K562 (cell line): ENCODE results near the gene KDM2B. TPM values are rescaled to one million over a fixed set of nuclear protein-coding genes. Genes with fewer than 3 reads are reported as not detected.
A peak's percentile ranks its signal among the peaks of the same experiment; 100 is the strongest.

ENCODE experiments used
- ARID1B ChIP-seq: fragments of 450-650 bp; IDR thresholded peaks from 2 replicates; pipeline ENCODE4 v1.6.1; 2016; ENCODE audit warnings: antibody characterized with exemption, mild to moderate bottlenecking, inconsistent platforms
- CHCHD3 ChIP-seq: fragments of 250-450 bp; sonication (Bioruptor Pico); IDR thresholded peaks from 2 replicates; pipeline ENCODE4 v2.1.2; 2022; ENCODE audit warnings: mild to moderate bottlenecking
- DACH1 ChIP-seq: fragments of 450-650 bp; IDR thresholded peaks from 2 replicates; pipeline ENCODE4 v1.6.1; 2018; ENCODE audit not compliant: partially characterized antibody
- E2F5 ChIP-seq: sonication (generic); formaldehyde crosslinking; IDR thresholded peaks from 2 replicates; pipeline ENCODE4 v1.8.0; 2022; ENCODE audit warnings: mild to moderate bottlenecking, missing genetic modification reagents
- ELK1 ChIP-seq: sonication (generic); formaldehyde crosslinking; IDR thresholded peaks from 2 replicates; pipeline ENCODE4 v1.8.1; 2022; ENCODE audit warnings: missing genetic modification reagents
- HDAC1 ChIP-seq, 2 experiments: fragments of 450-650 bp; IDR thresholded peaks; 2 replicates each; pipeline ENCODE4 v1.6.1; 2016 to 2017; ENCODE audit warnings: inconsistent platforms in 1 of 2, mild to moderate bottlenecking in 1 of 2, moderate library complexity in 1 of 2
- HMG20A ChIP-seq: fragments of 450-650 bp; formaldehyde crosslinking; conservative IDR thresholded peaks from 2 replicates; pipeline ENCODE4 v1.4.0; 2020; ENCODE audit warnings: mild to moderate bottlenecking, mixed read lengths
- MCM3 ChIP-seq: fragments of 450-650 bp; IDR thresholded peaks from 2 replicates; pipeline ENCODE4 v1.6.1; 2016
- MLX ChIP-seq, 2 experiments: fragments of 450-650 bp in 1 of 2; sonication (generic) in 1 of 2; formaldehyde crosslinking; conservative IDR thresholded peaks; 2 replicates each; pipeline versions ENCODE4 v1.4.0 to v1.8.1; 2020 to 2022; ENCODE audit warnings: mild to moderate bottlenecking in 1 of 2, missing genetic modification reagents in 1 of 2
- MTA2 ChIP-seq: fragments of 450-650 bp; IDR thresholded peaks from 2 replicates; pipeline ENCODE4 v1.6.1; 2016; ENCODE audit warnings: low read depth
- NCOA4 ChIP-seq: fragments of 450-650 bp; IDR thresholded peaks from 2 replicates; pipeline ENCODE4 v1.6.1; 2018; ENCODE audit warnings: mild to moderate bottlenecking; ENCODE audit not compliant: partially characterized antibody
- POLR2A ChIP-seq: fragments of 450-650 bp; conservative IDR thresholded peaks from 2 replicates; pipeline ENCODE4 v1.6.1; 2016
- POLR2G ChIP-seq: fragments of 200-400 bp; formaldehyde crosslinking; IDR thresholded peaks from 2 replicates; pipeline ENCODE4 v1.6.1; 2017; ENCODE audit warnings: low read depth, mild to moderate bottlenecking, antibody characterized with exemption, low read length, moderate library complexity
- SNIP1 ChIP-seq: fragments of 450-650 bp; IDR thresholded peaks from 2 replicates; pipeline ENCODE4 v1.7.1; 2017; ENCODE audit warnings: low read depth, mild to moderate bottlenecking
- TEAD1 ChIP-seq, 2 experiments: fragments of 450-650 bp in 1 of 2; sonication (generic) in 1 of 2; formaldehyde crosslinking; IDR thresholded peaks; 2 replicates each; pipeline versions ENCODE4 v1.4.0 to v1.8.0; 2020 to 2022; ENCODE audit warnings: mild to moderate bottlenecking in 2 of 2, missing genetic modification reagents in 1 of 2
- YY1 ChIP-seq, 3 experiments: IDR thresholded peaks; 2 replicates each; pipeline ENCODE4 v1.6.1; 2011; ENCODE audit warnings: low read length in 2 of 3, mild to moderate bottlenecking in 2 of 3, moderate library complexity in 2 of 3, borderline replicate concordance in 1 of 3, control low read depth in 1 of 3, low read depth in 1 of 3; ENCODE audit not compliant: insufficient read depth in 3 of 3, insufficient replicate concordance in 2 of 3, control insufficient read depth in 1 of 3, insufficient read length in 1 of 3; ENCODE audit errors: extremely low read depth in 1 of 3
- ZNF239 ChIP-seq: fragments of 250-450 bp; sonication (Bioruptor Pico); IDR thresholded peaks from 2 replicates; pipeline ENCODE4 v1.4.0; 2020; ENCODE audit warnings: mild to moderate bottlenecking
- ZNF431 ChIP-seq: sonication (generic); formaldehyde crosslinking; IDR thresholded peaks from 2 replicates; pipeline ENCODE4 v1.8.0; 2022; ENCODE audit warnings: mild to moderate bottlenecking, missing genetic modification reagents
- ZNF592 ChIP-seq: fragments of 450-650 bp; IDR thresholded peaks from 2 replicates; pipeline ENCODE4 v1.6.1; 2017; ENCODE audit warnings: antibody characterized with exemption, mild to moderate bottlenecking
- polyA plus RNA-seq, 8 experiments: library from polyadenylated mRNA; depleted of rRNA in 4 of 8; stranded (reverse) in 5 of 8; unstranded in 3 of 8; fragments of >200 nt; fragmentation: Nextera tagmentation in 2 of 8; fragmentation: Illumina TruSeq in 1 of 8; extraction: Ambion mirVana in 2 of 8; extraction: Trizol in 1 of 8; gene quantifications; 2 replicates each; pipeline versions ENCODE4 v1.2.1 to v1.2.3, GENCODE V29; 2011 to 2014; ENCODE audit warnings: inconsistent platforms in 1 of 8, missing spikeins in 1 of 8
- total RNA-seq, 7 experiments: library from RNA; depleted of rRNA in 6 of 7; stranded (reverse); fragments of >200 nt in 6 of 7; fragmentation: Illumina TruSeq in 2 of 7; extraction: Trizol in 2 of 7; gene quantifications; 2 replicates each; pipeline versions ENCODE4 v1.2.1 to v1.2.3, GENCODE V29; 2011 to 2021; ENCODE audit warnings: low replicate concordance in 1 of 7

KDM2B gene
- total and polyA plus RNA-seq, 9 of the 15 experiments (the other 6 are each of a cell fraction or from before 2014, with no cell fraction given) = 7.4 to 50.5 (median 22.5) TPM

GRCh38 chr12:121581686-121582429 lies 1.0 kb upstream of the KDM2B start (continued):
- TF ChIP-seq ARID1B (0 out of 2 replicates have a peak, but pooled peaks have one; percentile 38), ZNF239 (CRISPR knock-in tag) (no peak), MCM3 (no peak), CHCHD3 (CRISPR knock-in tag) (no peak), HDAC1 (IDR thresholded peaks at IDR 0.05) (no peak), TEAD1 (CRISPR knock-in tag; IDR thresholded peaks at IDR 0.05) (no peak), NCOA4 (no peak), SNIP1 (no peak), MTA2 (no peak), ZNF431 (0 out of 2 replicates have a peak, but pooled peaks have one; percentile 13), HMG20A (CRISPR knock-in tag) (no peak), POLR2G (no peak), E2F5 (no peak), ELK1 (no peak), POLR2A (no peak), DACH1 (no peak), YY1 (IDR thresholded peaks at IDR 0.05; ENCODE audit: borderline replicate concordance in 1 of 3, control insufficient read depth in 1 of 3, extremely low read depth in 1 of 3, insufficient read depth in 3 of 3, insufficient read length in 1 of 3, insufficient replicate concordance in 2 of 3, low read depth in 1 of 3, low read length in 2 of 3) (no peak), ZNF592 (no peak), MLX (CRISPR knock-in tag; conservative IDR thresholded peaks at IDR 0.05) (no peak)
